Fibroblast of mammary gland (primary cell): ENCODE results near the gene TRMU.

Experiments
- DNase-seq: peaks from one replicate; pipeline ENCODE4 v3.0.0-alpha.2; 2010; ENCODE audit warnings: low read depth
- H3K4me3 ChIP-seq: 2 replicates; pipeline ENCODE4 v1.5.1; 2011; ENCODE audit warnings: low read depth, mild to moderate bottlenecking, low read length, moderate library complexity; ENCODE audit not compliant: control insufficient read depth
- TF ChIP-seq, protein P1 (sequence below): conservative IDR thresholded peaks from 2 replicates; pipeline ENCODE4 v1.5.1; 2011; ENCODE audit warnings: low read depth, low read length, inconsistent platforms; ENCODE audit not compliant: control insufficient read depth, insufficient read depth

Gene TRMU

DNA sequence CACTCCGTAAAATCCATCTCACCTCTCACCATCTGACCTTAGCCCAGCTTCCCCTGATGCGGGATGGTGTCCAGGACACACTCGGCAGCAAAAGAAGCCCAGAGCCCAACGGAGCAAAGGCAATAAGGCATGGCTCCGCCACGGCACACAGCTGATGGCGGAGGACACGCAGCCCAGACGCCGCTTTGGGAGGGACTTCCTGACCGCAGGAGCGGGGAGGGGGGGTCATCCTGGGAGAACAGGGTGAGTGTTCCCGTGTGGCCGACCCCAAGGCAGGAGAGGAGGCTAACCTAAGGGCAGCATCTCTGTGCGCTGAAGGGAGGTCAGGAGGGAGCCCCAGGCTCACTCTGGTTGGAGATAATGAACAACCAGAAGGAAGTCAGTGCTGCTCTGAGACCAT is 71.3 kb downstream of the TRMU start:
- DNase-seq = no peak
- no peak overlapping the region for H3K4me3 ChIP-seq
- TF ChIP-seq, protein P1, sequence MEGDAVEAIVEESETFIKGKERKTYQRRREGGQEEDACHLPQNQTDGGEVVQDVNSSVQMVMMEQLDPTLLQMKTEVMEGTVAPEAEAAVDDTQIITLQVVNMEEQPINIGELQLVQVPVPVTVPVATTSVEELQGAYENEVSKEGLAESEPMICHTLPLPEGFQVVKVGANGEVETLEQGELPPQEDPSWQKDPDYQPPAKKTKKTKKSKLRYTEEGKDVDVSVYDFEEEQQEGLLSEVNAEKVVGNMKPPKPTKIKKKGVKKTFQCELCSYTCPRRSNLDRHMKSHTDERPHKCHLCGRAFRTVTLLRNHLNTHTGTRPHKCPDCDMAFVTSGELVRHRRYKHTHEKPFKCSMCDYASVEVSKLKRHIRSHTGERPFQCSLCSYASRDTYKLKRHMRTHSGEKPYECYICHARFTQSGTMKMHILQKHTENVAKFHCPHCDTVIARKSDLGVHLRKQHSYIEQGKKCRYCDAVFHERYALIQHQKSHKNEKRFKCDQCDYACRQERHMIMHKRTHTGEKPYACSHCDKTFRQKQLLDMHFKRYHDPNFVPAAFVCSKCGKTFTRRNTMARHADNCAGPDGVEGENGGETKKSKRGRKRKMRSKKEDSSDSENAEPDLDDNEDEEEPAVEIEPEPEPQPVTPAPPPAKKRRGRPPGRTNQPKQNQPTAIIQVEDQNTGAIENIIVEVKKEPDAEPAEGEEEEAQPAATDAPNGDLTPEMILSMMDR = no peak
